HepG2 (cell line): ENCODE data around the gene GPR137. TPM values are rescaled to one million over a fixed set of nuclear protein-coding genes. Genes with fewer than 3 reads are reported as not detected.

Experiments used
- CEBPB ChIP-seq: IDR thresholded peaks from 2 replicates; pipeline ENCODE4 v1.6.1; 2011; ENCODE audit warnings: low read depth, low read length, improper control_type of control experiment, borderline replicate concordance
- CHCHD3 ChIP-seq: sonication (generic); formaldehyde crosslinking; IDR thresholded peaks from 2 replicates; pipeline ENCODE4 v1.8.0; 2022; ENCODE audit warnings: mild to moderate bottlenecking, missing genetic modification reagents, moderate library complexity
- ELF1 ChIP-seq: sonication (generic); formaldehyde crosslinking; IDR thresholded peaks from 2 replicates; pipeline ENCODE4 v1.4.0; 2020; ENCODE audit warnings: missing genetic modification reagents
- ETV5 ChIP-seq: IDR thresholded peaks from 2 replicates; pipeline ENCODE4 v1.6.1; 2018; ENCODE audit warnings: missing biosample characterization, missing genetic modification reagents, inconsistent platforms, borderline replicate concordance
- FOXK2 ChIP-seq: fragments of 450-650 bp; IDR thresholded peaks from 2 replicates; pipeline ENCODE4 v1.6.1; 2016
- GATA4 ChIP-seq: sonication (generic); IDR thresholded peaks from 2 replicates; pipeline ENCODE4 v1.6.1; 2016; ENCODE audit warnings: antibody characterized with exemption, low read depth, borderline replicate concordance
- ISL2 ChIP-seq: sonication (generic); formaldehyde crosslinking; IDR thresholded peaks from 2 replicates; pipeline ENCODE4 v1.5.0; 2020; ENCODE audit warnings: missing genetic modification reagents
- KDM5B ChIP-seq: sonication (generic); formaldehyde crosslinking; IDR thresholded peaks from 2 replicates; pipeline ENCODE4 v1.4.0; 2020; ENCODE audit warnings: missing genetic modification reagents, mild to moderate bottlenecking, borderline replicate concordance
- KLF16 ChIP-seq, 2 experiments: sonication (generic) in 1 of 2; formaldehyde crosslinking in 1 of 2; IDR thresholded peaks; 2 replicates each; pipeline versions ENCODE4 v1.6.1 to v1.8.0; 2016 to 2023; ENCODE audit warnings: missing genetic modification reagents in 2 of 2, missing compliant biosample characterization in 1 of 2
- NFKB2 ChIP-seq: sonication (generic); formaldehyde crosslinking; IDR thresholded peaks from 2 replicates; pipeline ENCODE4 v1.4.0; 2020; ENCODE audit warnings: missing genetic modification reagents, borderline replicate concordance
- NKX3-1 ChIP-seq: sonication (generic); formaldehyde crosslinking; IDR thresholded peaks from 2 replicates; pipeline ENCODE4 v1.5.0; 2020; ENCODE audit warnings: missing genetic modification reagents
- NR2C2 ChIP-seq: sonication (generic); formaldehyde crosslinking; IDR thresholded peaks from 2 replicates; pipeline ENCODE4 v1.4.0; 2020; ENCODE audit warnings: missing genetic modification reagents, mild to moderate bottlenecking, moderate library complexity, borderline replicate concordance
- PAX8 ChIP-seq: sonication (generic); formaldehyde crosslinking; IDR thresholded peaks from 2 replicates; pipeline ENCODE4 v1.8.0; 2022; ENCODE audit warnings: mild to moderate bottlenecking, missing genetic modification reagents, borderline replicate concordance
- POLR2G ChIP-seq: fragments of 200-400 bp; formaldehyde crosslinking; IDR thresholded peaks from 2 replicates; pipeline ENCODE4 v1.6.1; 2018; ENCODE audit warnings: mild to moderate bottlenecking, low read depth, low read length, moderate library complexity
- PRPF4 ChIP-seq: fragments of 200-400 bp; formaldehyde crosslinking; IDR thresholded peaks from 2 replicates; pipeline ENCODE4 v1.6.1; 2016; ENCODE audit warnings: low read length, low read depth; ENCODE audit not compliant: poor library complexity, severe bottlenecking
- SMC3 ChIP-seq: IDR thresholded peaks from 2 replicates; pipeline ENCODE4 v1.6.1; 2011; ENCODE audit warnings: low read length, improper control_type of control experiment
- TAF15 ChIP-seq: fragments of 200-400 bp; formaldehyde crosslinking; IDR thresholded peaks from one replicate; pipeline ENCODE4 v1.6.1; 2018; ENCODE audit warnings: mild to moderate bottlenecking, low read depth, low read length; ENCODE audit not compliant: poor library complexity, severe bottlenecking
- ZIK1 ChIP-seq: sonication (generic); formaldehyde crosslinking; IDR thresholded peaks from 2 replicates; pipeline ENCODE4 v1.5.0; 2020; ENCODE audit warnings: mild to moderate bottlenecking, low read depth, missing genetic modification reagents, borderline replicate concordance
- ZNF530 ChIP-seq: sonication (generic); formaldehyde crosslinking; IDR thresholded peaks from 2 replicates; pipeline ENCODE4 v1.5.0; 2020; ENCODE audit warnings: low read depth, mild to moderate bottlenecking, missing genetic modification reagents
- ZNF674 ChIP-seq: sonication (generic); formaldehyde crosslinking; IDR thresholded peaks from 2 replicates; pipeline ENCODE4 v1.5.0; 2020; ENCODE audit warnings: low read depth, mild to moderate bottlenecking, missing genetic modification reagents
- ZNF749 ChIP-seq: sonication (generic); formaldehyde crosslinking; IDR thresholded peaks from 2 replicates; pipeline ENCODE4 v1.8.0; 2022; ENCODE audit warnings: mild to moderate bottlenecking, missing genetic modification reagents, moderate library complexity, borderline replicate concordance
- ZNF792 ChIP-seq: IDR thresholded peaks from 2 replicates; pipeline ENCODE4 v1.6.1; 2016
- ZSCAN12 ChIP-seq: sonication (generic); formaldehyde crosslinking; IDR thresholded peaks from 2 replicates; pipeline ENCODE4 v1.9.0; 2021; ENCODE audit warnings: mild to moderate bottlenecking, missing genetic modification reagents
- ZSCAN29 ChIP-seq: sonication (generic); formaldehyde crosslinking; conservative IDR thresholded peaks from 2 replicates; pipeline ENCODE4 v1.4.0; 2020; ENCODE audit warnings: mild to moderate bottlenecking, missing genetic modification reagents
- polyA plus RNA-seq, 8 experiments: library from polyadenylated mRNA; depleted of rRNA in 3 of 8; stranded (reverse) in 7 of 8; unstranded in 1 of 8; fragments of >200 nt; fragmentation: Illumina TruSeq in 4 of 8; extraction: Trizol in 4 of 8; gene quantifications; 2 replicates each; pipeline versions ENCODE4 v1.2.1 to v1.2.3, GENCODE V29; 2011 to 2016; ENCODE audit warnings: low read depth in 4 of 8, missing spikeins in 1 of 8, mixed read lengths in 1 of 8; ENCODE audit not compliant: insufficient read depth in 1 of 8
- total RNA-seq, 5 experiments: library from RNA; depleted of rRNA; stranded (reverse); fragments of >200 nt; fragmentation: Illumina TruSeq; extraction: Trizol; gene quantifications; 2 replicates each; pipeline ENCODE4 v1.2.3, GENCODE V29; 2016; ENCODE audit warnings: low read depth in 1 of 5
- TF ChIP-seq, protein P1 (sequence below): sonication (generic); formaldehyde crosslinking; IDR thresholded peaks from 2 replicates; pipeline ENCODE4 v1.9.0; 2022; ENCODE audit warnings: low read depth, missing genetic modification reagents
- TF ChIP-seq, protein P2 (sequence below): sonication (generic); formaldehyde crosslinking; IDR thresholded peaks from 2 replicates; pipeline ENCODE4 v1.5.0; 2020; ENCODE audit warnings: mild to moderate bottlenecking, missing genetic modification reagents

GPR137 gene
- total and polyA plus RNA-seq, 2 of the 13 experiments (the other 11 are each of a cell fraction or from before 2014, with no cell fraction given): 8.5 to 13.2 TPM

DNA sequence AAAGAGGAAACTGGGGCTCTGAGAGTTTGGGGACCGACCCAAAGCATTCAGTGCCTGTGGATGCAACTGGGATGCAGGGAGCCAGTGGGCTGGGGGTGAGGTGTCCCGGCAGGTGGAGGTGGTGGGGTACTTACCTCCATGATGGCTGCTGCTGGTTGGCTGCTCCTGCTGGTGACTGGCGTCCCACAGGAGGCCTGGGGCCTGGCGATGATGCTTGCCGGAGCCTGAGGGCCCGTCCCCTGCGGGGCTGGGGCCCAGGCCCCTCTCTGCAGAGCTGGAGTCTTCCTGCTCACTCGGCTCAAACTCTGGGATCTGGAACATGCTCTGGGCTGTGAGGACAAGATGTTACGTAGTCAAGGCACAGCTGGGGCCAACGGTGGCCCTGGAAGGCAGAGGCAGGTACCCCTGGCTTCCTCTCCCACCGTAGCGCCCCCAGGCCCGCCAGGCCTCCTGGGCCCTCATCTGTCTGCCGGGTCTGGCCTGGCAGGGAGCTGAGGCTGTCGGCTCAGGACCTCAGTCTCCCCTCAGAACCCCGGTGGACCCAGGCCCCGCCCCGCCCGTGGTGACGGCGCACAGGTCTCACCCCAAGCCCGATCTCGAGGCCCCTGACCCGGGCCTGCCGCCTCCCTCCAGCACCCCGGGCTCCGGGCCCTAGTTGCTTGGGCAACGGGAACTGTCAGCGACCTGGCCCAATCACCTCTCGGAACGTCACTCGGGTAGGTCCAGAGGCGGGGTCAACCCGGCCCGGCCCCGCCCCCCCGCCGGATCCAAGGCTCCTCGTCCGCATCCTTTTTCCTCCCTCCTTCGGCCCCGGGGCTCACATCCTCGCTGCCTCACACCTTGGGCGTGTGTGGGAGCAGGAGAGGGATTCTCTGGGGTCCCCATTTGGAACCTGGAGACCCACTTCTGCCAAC, 1.3 kb upstream of the GPR137 start, which contains the start of gene BAD (continued):
- TF ChIP-seq PAX8 (CRISPR knock-in tag) (no peak), ZSCAN12 (CRISPR knock-in tag) (no peak), ISL2 (no peak), KDM5B (CRISPR knock-in tag) (no peak; the same call in 1 of the 2 replicates), ZNF792 (0 out of 2 replicates have a peak, but pooled peaks have one; percentile 16), ETV5 (CRISPR knock-in tag) (peak; percentile 31; the same call in 1 of the 2 replicates), FOXK2 (no peak), TAF15 (peak; percentile 32), ZIK1 (CRISPR knock-in tag) (no peak), NKX3-1 (CRISPR knock-in tag) (0 out of 2 replicates have a peak, but pooled peaks have one; percentile 26), PRPF4 (no peak), CHCHD3 (CRISPR knock-in tag) (0 out of 2 replicates have a peak, but pooled peaks have one; percentile 32), GATA4 (0 out of 2 replicates have a peak, but pooled peaks have one; percentile 24), ZNF530 (no peak), CEBPB (no peak), ELF1 (CRISPR knock-in tag) (peak; percentile 37; the same call in 1 of the 2 replicates), KLF16 (CRISPR knock-in tag; IDR thresholded peaks at IDR 0.05) (0 out of 4 replicates have a peak, but pooled peaks of 1 of the 2 experiments have one; percentile 36), ZNF674 (no peak), ZSCAN29 (peak; percentile 44; the same call in 1 of the 2 replicates), POLR2G (peak; percentile 52), NR2C2 (CRISPR knock-in tag) (no peak), ZNF749 (CRISPR knock-in tag) (0 out of 2 replicates have a peak, but pooled peaks have one; percentile 53), SMC3 (no peak), NFKB2 (CRISPR knock-in tag) (no peak)
- TF ChIP-seq, protein P1, sequence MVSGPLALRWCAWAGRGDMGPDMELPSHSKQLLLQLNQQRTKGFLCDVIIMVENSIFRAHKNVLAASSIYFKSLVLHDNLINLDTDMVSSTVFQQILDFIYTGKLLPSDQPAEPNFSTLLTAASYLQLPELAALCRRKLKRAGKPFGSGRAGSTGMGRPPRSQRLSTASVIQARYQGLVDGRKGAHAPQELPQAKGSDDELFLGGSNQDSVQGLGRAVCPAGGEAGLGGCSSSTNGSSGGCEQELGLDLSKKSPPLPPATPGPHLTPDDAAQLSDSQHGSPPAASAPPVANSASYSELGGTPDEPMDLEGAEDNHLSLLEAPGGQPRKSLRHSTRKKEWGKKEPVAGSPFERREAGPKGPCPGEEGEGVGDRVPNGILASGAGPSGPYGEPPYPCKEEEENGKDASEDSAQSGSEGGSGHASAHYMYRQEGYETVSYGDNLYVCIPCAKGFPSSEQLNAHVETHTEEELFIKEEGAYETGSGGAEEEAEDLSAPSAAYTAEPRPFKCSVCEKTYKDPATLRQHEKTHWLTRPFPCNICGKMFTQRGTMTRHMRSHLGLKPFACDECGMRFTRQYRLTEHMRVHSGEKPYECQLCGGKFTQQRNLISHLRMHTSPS (CRISPR knock-in tag): 0 out of 2 replicates have a peak, but pooled peaks have one; percentile 17
- TF ChIP-seq, protein P2, sequence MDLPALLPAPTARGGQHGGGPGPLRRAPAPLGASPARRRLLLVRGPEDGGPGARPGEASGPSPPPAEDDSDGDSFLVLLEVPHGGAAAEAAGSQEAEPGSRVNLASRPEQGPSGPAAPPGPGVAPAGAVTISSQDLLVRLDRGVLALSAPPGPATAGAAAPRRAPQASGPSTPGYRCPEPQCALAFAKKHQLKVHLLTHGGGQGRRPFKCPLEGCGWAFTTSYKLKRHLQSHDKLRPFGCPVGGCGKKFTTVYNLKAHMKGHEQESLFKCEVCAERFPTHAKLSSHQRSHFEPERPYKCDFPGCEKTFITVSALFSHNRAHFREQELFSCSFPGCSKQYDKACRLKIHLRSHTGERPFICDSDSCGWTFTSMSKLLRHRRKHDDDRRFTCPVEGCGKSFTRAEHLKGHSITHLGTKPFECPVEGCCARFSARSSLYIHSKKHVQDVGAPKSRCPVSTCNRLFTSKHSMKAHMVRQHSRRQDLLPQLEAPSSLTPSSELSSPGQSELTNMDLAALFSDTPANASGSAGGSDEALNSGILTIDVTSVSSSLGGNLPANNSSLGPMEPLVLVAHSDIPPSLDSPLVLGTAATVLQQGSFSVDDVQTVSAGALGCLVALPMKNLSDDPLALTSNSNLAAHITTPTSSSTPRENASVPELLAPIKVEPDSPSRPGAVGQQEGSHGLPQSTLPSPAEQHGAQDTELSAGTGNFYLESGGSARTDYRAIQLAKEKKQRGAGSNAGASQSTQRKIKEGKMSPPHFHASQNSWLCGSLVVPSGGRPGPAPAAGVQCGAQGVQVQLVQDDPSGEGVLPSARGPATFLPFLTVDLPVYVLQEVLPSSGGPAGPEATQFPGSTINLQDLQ (CRISPR knock-in tag): no peak
